GM20000 (cell line): ENCODE results near the gene TCP11.

Experiments
- DNase-seq: peaks from one replicate; pipeline ENCODE4 v3.0.0; 2012; ENCODE audit warnings: low spot score
- TF ChIP-seq, protein P1 (sequence below): IDR thresholded peaks from 2 replicates; pipeline ENCODE4 v1.5.1; 2012; ENCODE audit warnings: mild to moderate bottlenecking, control low read depth; ENCODE audit errors: extremely low read depth, missing control alignments

TCP11 gene

DNA sequence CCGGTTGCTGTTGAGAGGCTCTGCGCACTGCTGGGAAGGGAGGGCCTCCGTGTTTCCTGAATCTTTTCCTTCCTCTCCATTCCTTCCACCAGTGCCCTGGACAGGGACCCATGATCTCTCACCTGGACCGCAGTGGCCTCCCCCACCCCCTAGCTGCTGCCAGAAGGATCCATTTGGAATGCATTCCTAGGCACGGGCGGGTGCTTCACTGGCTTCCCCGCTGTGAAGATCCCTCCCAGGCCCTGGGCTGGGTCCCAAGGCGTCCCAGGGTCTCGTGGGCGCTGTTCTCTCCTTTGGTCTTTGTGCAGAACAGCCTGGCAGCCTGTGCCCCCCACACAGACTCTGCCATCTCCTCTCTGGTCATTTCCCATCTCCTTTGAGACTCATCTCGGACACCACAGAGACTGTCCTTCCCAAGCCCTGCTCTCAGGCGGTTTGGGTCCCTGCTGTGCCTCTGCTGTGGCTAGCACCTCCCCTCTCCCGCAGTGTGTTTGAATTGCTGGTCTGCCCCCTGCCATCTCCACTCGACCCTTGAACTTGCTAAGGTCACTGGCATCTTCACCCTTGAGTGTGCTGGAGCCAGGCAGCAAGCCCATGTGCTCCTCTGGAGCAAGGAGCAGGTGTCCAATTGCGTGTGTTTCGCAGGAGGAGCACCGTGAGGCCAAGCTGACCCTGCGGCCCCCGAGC lies 59.0 kb downstream of the TCP11 start:
- no peak for DNase-seq
- TF ChIP-seq, protein P1, sequence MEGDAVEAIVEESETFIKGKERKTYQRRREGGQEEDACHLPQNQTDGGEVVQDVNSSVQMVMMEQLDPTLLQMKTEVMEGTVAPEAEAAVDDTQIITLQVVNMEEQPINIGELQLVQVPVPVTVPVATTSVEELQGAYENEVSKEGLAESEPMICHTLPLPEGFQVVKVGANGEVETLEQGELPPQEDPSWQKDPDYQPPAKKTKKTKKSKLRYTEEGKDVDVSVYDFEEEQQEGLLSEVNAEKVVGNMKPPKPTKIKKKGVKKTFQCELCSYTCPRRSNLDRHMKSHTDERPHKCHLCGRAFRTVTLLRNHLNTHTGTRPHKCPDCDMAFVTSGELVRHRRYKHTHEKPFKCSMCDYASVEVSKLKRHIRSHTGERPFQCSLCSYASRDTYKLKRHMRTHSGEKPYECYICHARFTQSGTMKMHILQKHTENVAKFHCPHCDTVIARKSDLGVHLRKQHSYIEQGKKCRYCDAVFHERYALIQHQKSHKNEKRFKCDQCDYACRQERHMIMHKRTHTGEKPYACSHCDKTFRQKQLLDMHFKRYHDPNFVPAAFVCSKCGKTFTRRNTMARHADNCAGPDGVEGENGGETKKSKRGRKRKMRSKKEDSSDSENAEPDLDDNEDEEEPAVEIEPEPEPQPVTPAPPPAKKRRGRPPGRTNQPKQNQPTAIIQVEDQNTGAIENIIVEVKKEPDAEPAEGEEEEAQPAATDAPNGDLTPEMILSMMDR = no peak

GRCh38 chr6:35081426-35081851 lies 59.7 kb downstream of the TCP11 start:
- TF ChIP-seq, protein P1 = no peak

DNA sequence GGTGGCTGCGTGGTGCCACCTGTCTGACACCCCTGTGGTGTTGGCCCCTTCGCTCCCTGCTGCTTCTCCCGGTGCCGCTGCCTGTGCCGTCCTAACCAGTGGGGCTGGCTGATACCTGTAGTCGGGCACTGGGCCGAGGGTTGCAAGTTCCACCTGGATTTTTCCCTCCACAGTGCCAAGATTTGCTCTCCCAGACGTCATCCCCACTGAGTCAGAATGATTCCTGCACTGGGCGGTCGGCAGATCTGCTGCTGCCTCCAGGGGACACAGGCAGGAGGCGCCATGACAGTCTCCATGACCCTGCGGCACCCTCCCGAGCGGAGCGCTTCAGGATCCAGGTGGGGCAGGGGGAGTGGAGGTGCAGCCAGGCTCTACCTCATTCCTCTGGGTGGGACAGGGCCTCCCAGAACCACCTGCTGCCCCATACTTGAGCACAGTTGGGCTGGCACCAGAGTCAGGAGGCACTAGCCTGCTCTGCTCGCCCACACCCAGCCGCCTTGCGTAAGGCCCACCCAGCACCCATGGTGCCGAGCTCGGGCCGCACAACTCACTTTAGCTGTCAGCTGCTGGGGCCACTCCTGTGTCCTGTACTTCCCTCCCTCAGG lies 60.2 kb downstream of the TCP11 start:
- no peak for DNase-seq
- TF ChIP-seq, protein P1 = no peak

More at GRCh38 chr6:35081426-35081851, 59.7 kb downstream of the TCP11 start:
- DNase-seq = no peak

DNA sequence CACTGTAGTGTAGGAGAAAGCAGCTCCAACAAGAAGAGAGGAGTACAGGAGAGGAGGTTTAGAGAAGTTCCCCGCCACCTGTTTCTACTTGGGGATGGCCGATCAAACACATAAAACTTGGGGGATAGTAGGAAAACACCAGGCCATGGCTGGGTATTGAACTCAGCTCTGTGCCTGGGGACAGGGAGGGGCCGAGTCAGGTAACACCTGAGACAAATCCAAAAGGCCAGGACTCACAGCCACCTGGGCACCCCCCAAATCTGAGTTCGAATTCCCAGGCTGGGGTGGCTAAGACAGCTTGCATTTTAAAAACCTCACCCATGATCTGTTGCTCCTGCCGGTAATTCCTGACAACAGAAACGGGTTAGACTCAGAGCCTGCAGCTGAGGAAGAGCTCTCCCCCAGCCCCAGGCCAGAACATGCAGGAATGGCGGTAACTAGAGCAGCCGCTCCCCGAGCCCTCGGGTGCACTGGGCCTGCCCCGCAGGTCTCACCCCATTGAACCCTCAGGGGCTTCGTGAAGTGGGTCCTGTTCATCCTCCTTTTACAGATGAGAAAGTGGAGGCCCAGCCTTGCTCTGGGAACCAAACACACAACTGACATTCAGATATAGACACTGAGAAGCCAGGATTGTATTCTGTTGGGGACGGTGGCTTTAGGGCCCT lies 61.0 kb downstream of the TCP11 start:
- TF ChIP-seq, protein P1 = no peak
- no peak for DNase-seq

DNA sequence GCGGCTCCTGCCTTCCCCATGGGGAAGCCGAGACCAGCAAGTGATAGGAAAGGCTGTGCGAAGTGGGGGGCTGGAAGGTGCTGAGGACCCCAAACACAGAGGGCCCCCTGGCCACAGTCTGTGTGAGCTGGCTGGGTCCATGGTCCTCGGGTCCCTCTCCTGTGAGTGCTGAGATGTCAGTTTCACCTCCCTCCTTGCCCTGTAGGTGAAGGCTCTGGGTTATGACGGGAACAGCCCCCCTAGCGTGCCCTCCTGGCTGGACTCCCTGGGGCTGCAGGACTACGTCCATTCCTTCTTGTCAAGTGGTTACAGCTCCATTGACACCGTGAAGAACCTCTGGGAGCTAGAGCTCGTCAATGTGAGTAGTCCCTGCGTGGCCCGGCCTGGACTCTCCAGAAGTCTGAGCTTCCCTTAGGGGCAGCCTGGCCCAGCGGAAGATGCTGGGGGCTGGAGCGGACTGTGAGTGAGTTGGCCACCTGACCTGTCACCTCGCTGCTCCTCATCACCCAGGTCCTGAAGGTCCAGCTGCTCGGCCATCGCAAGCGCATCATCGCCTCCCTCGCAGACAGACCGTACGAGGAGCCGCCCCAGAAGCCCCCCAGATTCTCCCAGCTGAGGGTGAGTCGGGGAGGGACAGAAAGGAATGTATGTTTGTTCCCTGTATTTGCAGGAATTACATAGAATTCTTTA lies 61.7 kb downstream of the TCP11 start:
- TF ChIP-seq, protein P1 = no peak
- DNase-seq = no peak

GRCh38 chr6:35078896-35079295 lies 62.2 kb downstream of the TCP11 start:
- TF ChIP-seq, protein P1 = no peak
- DNase-seq = no peak
